GM21515 (cell line): ENCODE measurements around the gene PDE8B.

Source experiments
- ATAC-seq: cut with Tn5 transposase; IDR thresholded peaks from one replicate; pipeline ENCODE4 v1.9.1; 2021; ENCODE audit not compliant: unreplicated experiment

Gene PDE8B

DNA sequence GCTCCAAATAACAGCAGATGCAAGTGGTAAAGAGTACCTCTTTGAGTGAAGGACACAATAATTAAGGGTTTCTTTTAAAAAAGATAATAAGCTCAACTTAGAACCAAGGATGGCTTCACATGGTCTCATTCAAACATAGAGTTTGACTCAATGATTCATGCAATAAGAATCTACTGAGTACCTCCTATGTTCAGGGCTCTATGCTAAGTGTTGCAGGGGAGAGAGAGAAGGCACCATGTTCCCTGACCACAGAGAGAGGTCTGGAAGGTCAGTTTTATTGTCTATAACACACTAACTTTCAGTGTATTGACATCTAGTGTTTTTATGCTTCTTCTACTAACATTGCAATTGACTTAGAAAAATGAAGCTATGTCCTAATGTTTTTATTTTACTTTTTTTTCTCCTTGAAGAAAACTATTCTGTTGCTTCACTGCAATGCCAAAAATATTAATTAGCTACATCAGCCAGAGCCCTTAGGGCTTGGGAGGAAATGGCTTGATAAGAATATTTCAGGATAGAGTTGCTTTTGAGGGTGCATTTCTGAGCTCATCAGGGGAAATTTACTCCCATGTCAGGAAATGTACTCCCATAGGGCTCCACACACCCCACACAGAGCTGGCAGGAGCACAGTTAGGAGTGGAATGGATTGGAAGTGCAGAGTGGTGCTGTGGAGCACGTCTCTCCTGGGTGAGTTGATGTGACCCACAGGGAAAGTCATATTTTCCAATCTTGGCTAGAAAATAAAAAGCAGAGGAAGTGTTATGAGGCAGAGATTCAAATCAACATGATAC, 106.6 kb downstream of the PDE8B start:
- ATAC-seq: no peak

DNA sequence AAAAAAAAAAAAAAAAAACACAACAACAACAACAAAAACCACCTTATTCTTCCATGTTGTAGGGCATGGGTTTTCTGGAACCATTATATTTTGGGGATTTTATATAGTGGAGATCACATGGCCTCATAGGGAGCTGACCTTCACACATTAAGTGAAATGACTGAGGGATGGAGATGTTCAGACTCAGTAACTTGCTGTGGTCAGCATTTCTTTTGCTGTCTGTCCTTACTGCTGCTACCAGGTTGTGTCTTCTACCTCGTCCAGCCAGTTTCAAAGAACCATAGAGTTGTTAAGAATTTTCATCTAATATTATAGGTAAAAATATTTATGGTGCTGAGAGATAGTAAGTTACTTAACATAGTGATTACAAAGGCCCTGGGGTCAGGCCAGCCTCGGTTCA, 107.6 kb downstream of the PDE8B start:
- no peak for ATAC-seq

DNA sequence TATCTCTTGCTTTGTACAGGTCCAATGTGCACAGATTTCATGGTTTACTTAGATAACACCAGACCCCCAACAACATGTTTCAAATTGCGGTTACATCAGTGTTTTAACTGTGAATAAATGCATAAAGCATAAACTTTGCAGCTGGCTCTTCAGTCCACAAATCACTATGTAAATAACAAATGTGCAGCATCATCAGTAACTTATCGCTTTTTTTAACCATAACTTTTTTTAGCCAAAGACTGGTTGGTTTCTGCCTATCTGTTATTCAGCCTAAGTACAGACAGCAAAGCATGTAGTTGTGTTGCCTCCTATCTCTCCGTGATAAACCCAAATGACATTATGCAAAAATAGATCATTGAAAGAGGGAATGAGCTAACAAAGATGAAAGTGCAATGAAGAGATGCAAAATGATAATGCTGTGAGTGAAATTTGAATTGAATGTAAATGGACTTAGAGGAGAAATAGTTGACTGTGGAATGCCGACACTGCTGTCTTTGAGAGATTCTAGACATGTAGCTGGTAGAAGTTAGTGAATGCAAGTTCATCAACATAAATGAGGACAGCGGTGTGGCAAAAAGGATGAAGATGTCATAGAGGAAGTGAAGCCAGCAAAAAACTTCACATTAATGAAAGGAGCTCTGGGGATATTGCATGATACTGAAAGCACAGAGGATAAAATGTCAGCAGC, 108.8 kb downstream of the PDE8B start:
- no peak for ATAC-seq

DNA sequence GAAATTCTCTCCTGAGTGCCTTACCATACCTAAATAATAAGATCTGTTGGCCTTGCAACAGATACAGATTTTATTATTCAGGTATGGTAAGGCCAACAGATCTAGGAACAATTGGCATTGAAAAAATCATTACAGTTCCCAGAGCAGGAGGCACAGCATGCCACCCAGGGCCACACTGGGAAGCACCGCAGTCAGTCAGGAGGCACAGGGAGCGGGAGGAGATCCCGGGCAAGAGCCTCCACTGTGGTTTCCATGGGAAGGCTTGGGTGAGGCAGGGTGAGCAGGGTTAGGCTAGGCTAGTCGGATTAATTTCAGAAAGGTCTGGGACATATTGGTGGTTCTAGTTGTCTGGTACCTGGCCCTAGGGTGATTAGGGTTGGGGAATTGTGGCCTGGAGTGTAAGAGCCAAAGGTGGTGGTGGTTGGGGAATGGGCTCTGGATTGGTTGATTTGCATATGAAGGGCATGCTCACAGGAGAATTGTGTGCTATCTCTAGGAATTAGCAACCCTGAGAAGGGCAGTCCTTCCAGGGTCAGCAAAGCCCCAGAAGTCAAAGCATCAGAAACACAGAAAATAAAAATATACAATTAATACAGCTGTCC, 111.4 kb downstream of the PDE8B start:
- ATAC-seq: no peak

DNA sequence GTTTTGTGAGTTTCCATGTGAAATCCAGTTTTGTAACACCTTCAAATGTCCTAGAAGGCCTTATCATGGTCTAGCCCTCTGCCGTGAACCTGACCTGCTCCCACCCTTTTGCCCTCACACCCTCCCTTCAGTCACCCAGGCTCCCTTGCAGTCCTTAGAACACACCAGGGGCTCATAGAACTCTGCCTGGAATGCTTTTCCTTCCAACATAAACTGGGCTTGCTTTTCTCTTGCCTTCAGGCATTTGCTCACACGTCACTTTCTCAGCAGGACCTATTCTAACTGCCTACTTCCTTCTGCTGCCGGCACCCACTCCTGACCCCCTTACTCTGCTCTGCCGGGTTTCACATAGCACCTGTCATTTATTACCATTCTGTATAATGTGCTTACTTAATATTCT, 111.9 kb downstream of the PDE8B start:
- ATAC-seq: no peak

DNA sequence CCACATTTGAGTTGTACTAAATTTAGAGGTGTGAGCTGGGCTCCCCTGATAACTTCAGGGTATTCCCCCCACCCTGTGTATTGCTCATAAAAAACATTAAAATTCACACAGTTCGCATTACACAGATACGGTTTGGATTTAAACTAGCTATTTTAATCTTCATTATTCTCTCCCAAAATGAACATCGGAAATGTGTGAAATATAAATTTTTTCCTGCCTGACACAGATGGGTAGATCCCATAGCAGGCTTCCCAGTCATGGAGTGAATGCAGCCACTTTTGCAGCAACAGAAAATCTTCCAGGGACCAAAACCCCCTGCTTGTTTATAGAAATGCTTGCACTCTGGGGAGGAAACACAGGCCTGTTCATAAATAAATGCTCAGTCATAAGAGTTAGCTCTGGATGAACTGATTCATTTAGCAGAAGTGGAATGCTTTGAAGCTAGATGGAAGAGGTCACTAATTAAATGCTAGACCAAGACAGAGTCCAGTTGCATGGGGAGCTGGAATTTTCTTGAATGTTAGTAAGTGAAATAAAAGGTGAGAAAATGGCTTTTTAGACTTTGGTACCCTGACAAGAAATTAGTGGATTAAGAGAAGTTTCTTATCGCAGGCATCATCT, 115.6 kb downstream of the PDE8B start:
- no peak for ATAC-seq

DNA sequence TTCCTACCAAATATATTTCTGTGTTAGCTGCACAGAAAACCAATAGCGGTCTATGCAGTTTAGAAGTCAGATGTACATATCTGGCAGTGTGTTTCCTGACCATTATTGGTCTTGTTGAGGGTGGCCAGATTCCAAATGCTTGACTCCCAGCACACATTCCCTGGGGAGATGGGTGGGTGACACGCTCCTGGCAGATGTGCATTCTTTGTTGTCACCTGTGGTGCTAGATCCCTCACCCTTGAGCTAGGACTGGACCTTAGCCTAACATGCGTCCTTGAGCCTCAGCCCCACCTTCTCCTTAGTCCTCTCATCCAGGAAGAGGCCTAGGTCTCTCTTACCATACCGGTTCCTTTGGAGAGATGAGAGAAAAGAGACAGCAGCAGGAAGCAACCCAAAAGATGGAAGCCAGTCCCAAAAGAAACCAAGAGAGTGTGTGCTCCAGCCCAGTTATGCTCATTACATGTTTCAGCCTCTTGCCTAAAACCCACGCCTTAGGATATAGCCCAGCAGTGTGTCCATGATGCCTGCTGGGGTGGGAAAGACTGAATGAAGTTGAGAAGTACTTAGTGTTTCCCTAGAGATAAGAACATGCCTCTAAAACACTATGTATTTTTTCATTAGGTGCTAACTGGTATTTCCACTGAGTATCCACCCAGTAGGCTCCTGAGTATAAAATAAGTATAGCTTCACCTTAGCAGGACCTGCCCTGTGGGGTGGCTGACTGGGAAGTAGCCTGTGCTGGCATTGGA, 116.7 kb downstream of the PDE8B start:
- no peak for ATAC-seq

DNA sequence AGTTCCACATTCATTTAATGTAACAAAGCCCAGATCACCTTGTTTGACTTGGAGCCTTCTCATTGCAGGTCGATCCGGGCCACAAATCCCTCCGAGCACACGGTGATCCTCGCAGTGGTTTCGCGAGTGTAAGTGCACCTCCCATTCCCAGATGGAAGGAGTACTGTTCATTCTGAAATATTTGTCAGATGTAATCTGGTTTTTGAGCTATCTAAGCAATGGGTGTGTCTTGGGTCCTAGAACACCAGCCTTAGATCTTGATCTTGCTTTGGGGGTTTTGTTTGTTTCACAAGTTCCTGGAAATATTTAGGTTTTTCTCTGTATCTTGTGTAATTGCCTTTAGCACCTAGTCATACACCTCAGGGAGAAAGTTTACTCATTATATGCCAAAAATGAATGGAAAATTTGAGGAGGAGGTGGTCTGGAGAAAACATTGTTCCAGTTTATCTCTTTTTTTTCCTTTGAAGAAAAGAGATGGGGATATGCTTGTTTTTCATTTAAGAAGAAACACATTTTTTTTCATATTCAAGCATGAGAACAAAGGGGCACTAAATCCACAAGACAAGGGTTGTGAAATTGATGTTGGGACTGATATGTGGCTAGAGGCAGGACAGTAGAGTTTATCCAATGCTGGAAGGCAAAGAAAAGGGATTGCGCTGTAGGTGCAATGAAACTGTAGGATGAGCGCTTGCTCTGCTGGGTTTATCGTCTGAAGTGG, 118.6 kb downstream of the PDE8B start:
- no peak for ATAC-seq

DNA sequence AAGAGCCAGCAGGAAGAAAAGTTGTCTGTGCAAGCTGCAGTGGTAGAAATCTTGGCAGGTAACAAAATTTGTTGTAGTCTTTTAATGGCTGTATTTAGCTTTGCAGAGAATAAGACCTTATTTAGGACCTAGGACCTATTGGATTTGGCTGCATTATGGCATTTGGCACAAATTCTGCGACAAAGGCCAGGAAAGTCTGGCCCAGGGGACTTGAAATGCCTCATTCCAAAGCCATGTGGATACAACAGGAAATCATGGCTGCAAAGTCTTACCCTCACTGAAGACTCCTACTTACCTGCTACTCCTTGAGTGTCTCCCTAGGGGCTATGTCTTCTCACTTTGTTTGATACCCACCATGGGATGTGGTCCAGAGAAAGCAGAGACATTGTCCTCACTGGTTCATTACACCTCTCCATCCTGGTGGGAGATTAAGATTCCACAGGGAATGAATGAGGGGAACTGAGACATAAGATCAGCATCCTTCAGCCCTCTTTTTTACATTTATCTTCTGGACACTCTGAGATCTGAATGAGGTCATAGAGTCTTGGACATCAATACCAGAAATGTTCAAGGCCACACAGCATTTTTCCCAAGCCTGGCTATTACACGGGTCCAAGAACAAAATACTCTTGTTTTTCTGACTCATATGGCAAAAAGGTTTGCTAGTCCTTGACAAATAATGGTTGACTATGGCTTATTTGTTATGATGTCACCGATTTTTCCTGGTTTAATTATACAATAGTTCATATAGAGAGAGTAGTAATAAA, 119.4 kb downstream of the PDE8B start:
- ATAC-seq: no peak

DNA sequence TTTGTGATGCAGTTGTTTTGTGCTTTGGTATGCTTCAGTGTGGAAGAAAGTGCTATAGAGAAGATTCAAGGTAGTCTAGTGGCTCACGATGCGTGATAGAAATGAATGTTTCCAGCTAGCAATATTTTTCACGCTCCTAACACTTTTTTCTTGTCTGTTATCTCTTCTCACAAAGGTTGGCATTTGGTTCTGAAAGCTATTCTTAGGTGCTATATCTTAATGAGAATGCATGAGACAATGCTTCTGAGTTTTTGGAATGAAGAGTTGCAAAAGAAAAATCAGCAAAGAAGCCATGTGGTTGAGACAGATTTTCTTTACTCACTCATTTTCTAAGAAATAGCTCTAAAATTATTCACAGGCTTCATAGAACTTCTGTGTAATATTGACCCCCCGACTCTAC, 122.6 kb downstream of the PDE8B start:
- ATAC-seq: no peak

DNA sequence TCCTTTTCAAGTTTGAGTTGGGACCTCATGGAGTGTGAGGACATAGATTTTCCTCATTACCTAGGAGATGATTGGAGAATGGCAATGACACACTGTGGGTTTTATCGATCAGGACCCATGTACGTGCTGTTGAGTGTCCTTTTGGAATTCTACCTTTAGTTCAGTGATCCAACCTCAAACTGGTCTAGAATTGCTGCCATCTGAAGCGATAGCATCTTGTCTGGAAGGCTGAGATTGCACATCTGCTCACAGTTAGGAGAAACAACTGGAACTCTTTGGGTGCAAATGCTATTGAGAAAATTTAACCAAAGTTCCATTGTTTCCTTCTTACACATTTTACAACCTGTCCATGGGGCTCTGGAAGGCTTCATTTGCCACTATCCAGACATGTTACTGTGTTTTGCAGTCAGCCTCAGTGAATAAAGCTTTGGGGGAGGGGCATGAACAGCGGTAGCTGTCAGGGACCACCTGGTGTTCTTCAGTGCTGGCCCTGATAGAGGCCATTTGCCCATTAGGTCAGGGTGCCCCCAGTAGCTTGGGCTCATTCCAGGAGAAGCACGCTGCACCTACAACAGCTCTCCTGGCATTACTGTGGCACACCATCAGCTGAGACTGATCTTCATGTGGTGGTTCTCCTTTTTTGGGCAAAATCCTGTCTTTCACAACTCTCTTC, 123.1 kb downstream of the PDE8B start:
- no peak for ATAC-seq

DNA sequence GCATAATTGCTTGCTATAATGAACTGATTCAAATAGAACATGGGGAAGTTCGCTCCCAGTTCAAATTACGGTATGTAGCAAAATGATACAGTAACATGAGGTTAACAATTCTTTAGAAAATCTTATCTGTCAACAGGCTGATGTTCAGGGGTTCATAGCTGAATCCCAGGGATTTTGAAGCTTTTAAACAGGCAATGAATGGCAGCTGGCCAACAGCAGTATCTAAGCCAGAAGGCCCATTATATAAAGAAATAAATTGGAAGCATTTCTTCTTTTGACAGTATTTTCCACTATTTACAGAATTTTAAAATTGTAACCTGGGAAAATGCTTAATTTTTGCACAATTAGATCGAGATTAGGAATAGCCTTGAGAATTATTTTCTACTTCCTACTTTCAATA, 126.8 kb downstream of the PDE8B start:
- ATAC-seq: no peak

DNA sequence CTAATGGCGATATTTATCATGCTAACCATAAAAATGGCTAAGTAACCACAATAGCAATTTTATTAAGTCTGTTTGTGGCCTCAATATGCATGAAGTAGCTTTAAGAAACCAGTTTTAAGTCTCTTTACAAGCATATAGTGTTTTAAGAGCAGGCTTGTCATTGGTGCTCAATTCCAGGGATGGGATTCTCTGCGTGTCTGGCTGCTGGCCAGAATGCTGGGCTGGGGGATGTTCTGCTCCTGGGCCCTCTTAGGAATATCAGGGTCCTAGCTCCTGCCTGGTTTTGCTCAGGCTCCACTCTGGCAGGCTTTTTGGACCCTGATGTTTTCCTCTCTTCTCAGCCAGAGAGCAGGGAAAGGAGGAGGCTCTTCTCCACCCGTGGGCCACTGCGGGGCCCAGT, 127.2 kb downstream of the PDE8B start:
- ATAC-seq: no peak

DNA sequence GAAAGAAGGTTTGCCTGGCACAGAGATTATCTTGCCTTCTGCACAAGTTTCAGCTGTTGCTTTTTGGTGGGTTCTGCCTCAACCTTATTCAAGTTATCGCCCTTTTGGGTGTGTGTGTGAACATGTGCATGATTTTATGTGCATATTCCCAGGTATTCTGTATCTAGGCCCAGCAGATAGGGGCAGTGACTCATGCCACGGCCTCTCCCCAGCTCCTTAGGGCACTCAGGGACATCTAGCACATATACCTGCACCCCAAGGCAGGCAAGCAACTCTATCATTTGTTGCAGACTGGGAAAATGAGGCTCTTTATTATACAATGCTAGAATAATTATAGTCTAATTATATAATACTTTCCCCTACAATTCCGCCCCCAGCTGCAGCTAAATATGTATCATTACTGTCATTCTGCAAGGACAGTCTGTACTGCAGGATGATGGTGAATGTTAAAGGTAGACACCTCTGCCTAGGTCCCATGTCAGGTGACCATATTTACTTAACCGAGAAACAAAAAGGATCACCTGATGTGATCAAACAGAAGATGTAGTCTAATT, 128.9 kb downstream of the PDE8B start:
- no peak for ATAC-seq

DNA sequence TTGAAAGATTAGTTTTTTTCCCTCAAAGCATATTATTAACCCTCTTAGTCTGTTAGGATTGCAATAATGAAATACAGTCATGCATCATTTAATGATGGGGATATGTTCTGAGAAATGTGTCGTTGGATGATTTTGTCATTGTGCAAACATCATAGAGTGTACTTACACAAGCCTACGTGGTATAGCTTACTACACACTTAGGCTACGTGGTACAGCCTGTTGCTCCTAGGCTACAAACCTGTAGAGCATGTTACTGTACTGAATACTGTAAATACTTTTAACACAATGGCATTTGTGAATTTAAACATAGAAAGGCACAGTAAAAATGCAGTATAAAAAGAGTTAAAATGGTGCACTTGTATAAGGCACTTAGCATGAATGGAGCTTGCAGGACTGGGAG, 132.7 kb downstream of the PDE8B start:
- ATAC-seq: no peak

DNA sequence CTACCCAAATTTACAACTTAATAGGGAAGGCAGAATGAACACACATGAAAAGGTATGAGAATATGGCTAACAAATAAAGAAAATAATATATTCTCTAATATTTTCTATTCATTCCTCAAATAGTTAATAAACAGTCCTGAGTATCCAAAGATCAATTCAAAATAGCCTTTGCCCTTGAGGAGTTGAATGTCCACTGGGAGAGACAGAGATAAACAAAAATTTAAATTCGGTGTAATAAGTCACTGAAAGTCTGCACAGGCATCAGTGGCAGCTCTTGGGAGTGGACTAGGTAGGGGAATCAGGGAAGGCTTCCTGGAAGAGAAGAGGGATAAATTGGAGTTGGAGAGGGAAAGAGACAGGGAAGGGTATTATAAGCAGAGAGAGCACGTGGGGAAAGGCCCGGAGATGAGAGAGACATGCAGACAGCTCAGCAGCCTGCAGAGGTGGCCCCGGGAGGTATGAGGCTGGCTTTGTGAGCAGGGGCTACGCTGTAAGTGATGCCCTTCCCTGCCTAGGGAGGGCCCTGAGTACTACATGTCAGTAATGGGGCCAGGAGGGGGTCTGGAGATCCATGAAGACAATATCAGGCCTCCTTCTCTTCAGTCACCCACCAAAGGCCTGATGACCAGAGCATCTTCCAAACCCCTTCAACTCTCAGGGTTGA, 137.1 kb downstream of the PDE8B start:
- no peak for ATAC-seq

DNA sequence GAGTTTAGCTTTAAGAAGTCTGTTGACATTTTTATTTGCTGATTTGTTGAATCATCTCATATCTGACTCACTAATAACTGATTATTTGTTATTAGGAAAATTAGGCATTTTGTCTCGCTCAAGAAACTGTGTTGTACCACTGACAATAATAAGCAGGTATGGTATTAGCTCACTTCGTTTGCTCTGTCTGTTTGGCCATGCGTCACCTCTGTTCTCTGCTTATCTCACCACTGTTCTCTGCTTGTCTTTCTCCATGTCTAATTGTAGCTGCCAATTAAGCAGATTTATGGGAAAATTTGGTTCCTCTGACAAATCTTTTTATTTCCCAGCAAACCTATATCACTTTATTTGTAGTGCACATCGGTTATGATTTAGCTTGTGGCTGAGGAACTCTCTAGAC, 142.8 kb downstream of the PDE8B start:
- no peak for ATAC-seq

DNA sequence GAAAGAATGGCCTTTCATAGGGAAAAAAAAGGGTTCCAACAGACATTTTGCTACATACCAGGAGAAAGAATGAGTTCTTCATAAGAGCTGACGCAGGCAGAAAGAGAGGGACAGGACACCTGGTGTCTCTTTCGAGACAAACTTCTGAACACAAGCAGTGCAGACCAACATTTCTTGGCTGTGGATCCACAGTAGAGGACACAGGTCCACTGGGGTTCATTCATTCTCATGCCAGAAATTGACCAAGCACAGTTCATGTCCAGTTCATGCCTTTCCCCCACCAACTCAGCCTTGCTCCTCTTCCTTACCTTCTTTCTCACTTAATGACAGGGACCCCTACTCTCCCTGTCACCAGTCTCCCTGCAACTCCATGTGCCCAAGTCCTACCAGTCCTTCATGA, 144.0 kb downstream of the PDE8B start:
- no peak for ATAC-seq
